Renal cortical epithelial cell (primary cell): ENCODE data around the gene DNAH17. TPM values are rescaled to one million over a fixed set of nuclear protein-coding genes. Genes with fewer than 3 reads are reported as not detected.

Experiments
- DNase-seq: peaks from one replicate; pipeline ENCODE4 v3.0.0-alpha.2; 2011; ENCODE audit warnings: low read depth
- total RNA-seq: library from RNA; depleted of rRNA; stranded (reverse); fragments of >200 nt; gene quantifications from 2 replicates; pipeline ENCODE4 v1.2.3, GENCODE V29; 2014

The DNAH17 gene
- total RNA-seq, 1 donor from 2014 or later = 0.05 TPM

DNA sequence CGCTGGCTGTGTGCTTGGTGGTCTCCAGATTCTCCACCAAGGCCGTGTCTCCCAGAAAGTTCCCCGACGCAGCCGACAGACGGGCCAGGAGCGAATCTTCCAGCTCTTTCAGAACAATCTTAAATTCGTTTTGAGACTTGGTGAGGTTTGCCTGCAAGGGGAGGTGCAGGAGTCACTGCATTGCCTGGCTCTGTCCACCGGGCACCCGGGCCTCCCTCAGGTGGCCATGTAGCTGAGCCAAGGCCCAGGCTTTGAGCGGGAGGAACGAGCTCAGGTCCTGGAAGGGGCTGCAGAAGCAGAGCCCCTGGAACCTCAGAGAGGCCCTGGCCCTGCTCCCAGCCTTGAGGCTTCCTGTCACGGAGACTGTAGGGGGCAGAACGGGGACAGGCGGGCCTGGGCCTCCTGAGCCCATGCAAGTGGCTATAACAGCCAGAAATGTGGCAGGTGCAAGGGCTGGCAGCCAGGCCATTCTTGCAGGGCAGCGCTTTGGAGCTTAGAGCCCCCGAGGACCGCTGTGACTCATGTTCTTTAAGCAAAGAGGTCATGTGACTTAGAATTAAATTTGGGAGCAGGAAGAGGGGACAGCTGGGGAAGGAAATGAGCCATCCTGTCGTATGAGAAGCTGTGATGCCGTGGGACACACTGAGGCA, 126.4 kb downstream of the DNAH17 start:
- no peak for DNase-seq

DNA sequence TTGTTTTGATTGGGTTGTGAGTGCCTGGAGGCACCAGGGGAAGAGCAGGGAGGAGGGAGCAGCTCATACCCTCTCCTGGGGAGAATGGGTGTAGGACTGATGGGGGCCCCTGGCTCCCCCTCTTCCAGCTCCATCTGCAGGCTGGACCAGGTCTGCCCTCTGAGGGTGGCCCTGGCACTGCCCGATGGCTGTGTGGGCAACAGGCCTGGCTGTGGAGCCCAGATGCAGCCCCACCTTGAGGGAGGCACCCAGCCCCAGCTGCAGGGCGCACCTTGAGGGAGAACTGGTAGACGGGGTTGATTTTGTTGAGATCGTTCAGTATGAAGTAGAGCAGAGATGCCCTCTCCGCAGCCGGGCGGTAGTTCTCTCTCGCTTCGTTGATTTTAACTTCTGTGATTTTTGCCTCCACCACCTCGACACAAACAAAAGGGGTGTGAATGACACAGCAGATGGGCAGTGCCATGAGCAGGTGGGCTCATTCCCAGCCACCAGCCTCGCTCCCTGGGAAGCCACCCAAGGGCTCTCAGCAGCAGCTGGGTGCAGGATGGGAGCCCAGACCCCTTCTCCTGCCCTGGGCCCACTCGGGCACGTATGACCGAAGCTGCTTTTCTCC, 127.1 kb downstream of the DNAH17 start:
- no peak for DNase-seq

GRCh38 chr17:78448356-78448993, 128.7 kb downstream of the DNAH17 start:
- no peak for DNase-seq

GRCh38 chr17:78446833-78447232, 130.4 kb downstream of the DNAH17 start:
- no peak for DNase-seq

DNA sequence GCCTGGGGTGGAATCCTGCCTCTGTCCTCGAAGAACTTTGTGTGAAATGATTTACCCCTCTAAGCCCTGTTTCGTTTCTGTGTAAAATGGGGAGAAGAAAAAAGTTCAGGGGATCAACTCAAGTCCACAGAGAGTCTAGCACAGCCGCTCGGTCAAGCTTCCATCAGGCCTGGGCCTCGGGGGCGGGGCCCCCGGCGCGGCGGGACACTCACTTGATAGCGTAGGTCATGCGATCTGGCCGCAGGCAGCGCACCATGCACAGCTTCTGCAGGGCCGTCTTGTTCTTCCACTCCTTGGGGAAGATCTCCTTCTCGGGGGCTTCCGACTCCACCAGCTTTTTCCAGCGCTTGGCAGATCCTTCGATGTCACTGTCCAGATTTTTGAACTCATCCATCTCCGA, 132.8 kb downstream of the DNAH17 start:
- no peak for DNase-seq

DNA sequence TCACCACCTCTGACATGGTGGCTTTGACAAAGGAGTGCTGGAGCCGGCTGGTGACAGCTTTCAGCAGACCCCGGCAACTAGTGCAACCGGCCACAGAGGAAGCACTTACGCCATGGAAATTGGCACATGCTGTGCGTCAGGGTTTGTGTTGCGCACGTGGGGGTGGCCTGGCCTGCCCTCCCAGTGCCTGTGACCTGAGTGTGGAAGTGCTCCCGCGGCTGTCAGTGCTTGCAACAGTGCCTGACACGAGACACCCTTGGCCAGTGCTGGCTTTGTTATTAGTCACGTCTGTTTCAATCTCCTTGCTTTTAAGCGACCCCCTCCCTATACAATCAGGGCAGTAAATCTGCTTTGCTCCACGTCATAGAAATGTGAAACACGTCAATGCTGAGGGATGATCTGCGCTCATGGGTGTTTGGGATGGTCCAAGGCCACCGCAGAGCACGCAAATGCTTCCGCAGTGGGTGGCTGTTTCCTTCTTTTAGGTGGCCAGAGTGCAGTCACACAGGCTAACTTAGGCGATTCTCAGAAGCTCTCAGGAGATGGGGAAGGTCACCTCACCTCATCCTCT, 134.5 kb downstream of the DNAH17 start:
- DNase-seq = no peak

DNA sequence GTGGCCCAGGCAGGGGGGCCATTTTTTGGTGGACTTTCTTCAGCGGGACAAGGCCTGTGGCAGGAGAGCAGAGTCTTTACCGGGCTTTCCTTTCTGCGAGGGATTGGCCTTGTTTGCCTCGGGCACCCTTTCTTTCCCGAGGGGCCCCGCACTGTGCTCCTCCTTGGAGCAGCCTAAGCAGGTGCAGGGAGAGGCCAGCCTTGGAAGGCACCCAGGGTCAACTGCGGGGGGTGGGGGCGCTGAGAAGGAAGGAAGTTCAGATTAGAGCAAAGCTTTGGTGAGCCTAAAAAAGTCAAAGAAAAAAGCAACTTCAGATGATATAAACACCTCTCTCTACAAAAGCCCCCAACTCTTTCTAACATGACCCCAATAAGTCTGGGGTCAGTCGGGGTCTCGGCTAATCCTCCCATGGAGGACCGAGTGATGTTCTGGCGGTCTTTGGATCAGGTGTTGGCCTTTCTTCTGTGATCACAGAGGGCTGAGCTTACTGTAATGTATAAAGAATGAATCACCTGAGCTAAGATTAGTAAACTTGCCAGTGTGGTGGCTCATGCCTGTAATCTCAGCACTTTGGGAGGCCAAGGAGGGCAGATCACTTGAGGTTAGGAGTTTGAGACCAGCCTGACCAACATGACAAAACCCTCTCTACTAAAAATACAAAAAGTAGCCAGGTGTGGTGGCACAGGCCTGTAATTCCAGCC, 135.8 kb downstream of the DNAH17 start:
- no peak for DNase-seq

DNA sequence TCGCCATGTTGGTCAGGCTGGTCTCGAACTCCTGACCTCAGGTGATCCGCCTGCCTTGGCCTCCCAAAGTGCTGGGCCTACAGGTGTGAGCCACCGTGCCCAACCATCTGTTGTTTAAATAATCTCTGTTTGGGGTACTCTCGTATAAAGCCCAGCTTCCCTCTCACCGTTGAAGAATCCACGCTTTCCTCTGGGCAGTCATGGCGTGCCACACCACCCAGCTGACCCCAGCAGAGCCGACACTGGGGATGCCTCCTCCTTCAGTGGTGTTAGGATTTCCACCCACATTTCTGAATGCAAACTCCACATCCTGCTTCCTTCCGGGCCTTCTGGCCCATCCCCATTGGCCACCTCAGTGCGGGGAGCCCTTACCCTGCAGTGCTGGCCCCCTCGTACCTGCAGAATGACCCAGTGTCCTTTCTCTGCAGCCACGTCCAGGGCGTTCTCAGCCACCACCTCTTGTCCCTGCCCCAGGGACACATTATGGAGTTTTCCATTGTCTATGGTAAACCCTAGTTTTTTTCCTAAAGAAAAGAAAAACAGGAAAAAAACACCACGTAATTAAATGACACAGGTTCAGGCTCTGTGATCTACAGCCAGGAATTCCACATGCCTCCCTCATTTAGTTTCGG, 138.4 kb downstream of the DNAH17 start:
- no peak for DNase-seq

DNA sequence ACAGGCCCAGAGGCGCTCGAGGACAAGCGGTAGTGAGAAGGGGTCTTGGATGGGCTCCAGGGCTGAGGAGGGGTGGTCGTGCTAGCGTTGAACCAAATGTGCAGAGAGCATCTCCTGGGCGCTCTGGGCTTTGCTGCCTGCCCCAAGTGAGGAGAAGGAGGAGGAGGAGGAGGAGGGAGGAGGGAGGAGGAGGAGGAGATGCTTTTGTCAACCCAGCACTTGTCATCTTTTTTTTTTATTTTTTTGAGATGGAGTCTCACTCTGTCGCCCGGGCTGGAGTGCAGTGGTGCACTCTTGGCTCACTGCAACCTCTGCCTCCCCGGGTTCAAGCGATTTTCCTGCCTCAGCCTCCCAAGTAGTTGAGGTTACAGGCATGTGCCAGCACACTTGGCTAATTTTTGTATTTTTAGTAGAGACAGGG, 138.9 kb downstream of the DNAH17 start:
- DNase-seq = no peak

DNA sequence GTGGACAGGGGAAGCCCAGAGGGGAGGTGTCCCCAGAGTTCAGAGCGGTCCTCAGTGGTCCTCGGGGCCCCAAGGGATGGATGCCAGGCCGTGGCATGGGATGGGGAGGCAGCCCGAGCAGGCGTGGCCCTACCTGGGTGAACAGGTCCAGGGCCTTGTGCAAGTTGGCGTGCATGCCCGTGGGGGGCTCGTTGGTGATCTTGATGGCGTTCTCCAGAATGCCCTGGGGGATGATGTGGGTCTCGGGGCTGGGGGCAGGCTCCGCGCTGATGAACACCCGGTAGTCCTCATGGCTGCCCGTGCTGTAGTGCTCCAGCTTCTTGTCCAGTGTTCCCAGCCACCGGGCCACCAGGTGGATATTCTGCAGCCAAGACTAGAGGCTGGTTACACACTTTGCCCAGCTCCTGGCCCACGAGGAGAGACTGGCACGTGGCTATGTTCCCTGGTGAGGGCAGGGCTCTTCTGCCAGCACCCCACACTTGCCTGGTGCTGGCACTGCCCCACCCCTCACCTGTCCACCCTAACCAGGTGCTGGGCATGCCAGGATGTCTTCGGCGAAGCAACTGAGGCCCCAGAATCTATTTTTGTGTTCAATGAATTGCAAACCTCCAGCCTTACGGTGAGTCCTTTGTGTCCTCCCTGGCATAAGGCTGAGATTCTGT, 139.6 kb downstream of the DNAH17 start:
- DNase-seq = no peak

DNA sequence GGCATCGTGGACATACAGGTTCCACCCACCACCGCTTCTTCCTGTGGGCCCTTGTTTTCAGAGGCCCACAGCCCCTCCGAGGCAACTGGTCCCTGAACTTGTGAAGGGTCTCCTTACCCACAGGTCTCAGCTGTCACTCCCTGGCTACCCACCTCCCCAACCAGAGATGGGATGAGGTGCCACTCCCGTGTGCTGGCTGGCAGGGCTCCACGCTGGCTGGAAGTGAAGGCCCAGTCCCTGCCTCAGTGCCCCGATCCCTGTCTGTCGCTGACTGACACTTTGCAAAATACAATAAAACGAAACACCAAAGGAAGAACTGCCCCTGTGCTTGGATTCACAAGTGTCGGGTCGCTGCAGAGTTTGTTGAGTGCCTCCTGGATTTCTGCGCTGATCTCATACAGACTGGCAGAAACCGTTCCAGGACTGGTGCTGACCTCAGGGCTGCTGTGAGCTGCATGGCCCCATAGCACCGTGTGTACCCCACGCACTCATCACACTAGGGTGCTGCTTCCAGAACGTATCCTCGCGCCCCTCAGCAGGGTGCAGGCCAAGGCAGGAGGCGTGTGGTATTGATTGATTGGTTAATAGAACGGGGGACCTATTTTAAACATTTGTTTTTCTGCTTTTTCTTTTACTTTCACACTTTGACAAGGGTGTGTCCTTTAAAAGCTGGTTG, 141.7 kb downstream of the DNAH17 start:
- DNase-seq = no peak

- no peak for DNase-seq
Observed at GRCh38 chr17:78434455-78435329, 142.5 kb downstream of the DNAH17 start.

DNA sequence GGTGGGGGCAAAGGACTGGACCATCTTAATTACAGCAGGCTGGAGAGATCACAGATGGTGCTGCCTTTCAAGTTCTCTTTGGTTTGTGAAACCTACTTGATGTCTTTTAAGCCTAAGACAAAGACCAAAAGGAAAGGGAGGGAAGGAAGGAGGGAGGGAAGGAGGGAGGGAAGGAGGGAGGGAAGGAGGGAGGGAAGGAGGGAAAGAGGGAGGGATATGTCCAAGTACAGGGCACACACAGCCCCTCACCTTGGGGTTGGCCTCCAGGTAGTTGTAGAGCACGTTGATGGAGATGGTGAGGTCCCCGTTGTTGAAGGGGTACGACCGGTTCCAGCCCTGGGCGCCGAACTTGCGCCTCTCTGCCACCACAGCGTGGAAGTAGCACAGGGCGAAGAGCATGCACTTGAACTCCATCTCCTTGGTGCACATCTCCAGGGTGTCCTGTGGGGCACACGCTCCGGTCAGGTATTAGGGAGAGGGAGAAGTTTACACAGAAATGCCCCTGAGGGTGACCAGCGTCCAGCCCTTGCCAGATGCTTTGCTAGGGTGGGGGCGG, 143.3 kb downstream of the DNAH17 start:
- DNase-seq = no peak

DNA sequence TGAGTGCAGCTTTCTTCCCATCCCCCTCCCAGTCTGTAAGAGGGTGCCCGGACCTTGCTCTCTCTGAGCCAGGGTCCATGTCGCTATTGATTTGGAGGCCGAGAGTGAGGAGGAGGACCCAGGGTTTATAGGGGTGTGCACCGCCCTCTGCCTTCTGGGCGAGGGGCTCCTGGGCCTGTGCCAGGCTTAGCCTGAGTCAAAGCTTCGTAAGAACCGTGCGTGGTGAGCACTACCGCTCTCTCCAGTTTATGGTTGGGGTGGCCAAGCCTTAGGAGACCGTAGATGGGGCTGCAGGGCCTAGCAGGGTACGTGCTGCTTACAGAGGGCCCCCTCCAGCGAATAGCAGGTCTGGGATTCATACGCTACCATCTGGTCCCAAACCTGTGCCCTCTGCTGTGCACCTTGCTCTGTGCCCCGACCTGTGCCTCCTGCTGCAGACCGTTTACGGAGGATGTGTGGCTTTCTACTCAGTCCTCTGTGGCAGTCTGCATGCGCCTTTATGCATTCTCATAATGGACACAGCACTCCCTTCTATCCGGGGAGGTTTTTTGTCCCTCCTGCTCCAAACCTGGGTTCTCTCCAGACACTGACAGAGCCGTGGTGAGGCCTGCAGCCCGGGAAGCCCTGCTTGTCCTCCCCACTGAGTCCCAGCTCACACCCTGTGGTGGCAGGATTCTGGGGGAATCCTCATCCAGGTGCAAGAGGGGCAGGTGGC, 144.0 kb downstream of the DNAH17 start:
- DNase-seq = no peak

DNA sequence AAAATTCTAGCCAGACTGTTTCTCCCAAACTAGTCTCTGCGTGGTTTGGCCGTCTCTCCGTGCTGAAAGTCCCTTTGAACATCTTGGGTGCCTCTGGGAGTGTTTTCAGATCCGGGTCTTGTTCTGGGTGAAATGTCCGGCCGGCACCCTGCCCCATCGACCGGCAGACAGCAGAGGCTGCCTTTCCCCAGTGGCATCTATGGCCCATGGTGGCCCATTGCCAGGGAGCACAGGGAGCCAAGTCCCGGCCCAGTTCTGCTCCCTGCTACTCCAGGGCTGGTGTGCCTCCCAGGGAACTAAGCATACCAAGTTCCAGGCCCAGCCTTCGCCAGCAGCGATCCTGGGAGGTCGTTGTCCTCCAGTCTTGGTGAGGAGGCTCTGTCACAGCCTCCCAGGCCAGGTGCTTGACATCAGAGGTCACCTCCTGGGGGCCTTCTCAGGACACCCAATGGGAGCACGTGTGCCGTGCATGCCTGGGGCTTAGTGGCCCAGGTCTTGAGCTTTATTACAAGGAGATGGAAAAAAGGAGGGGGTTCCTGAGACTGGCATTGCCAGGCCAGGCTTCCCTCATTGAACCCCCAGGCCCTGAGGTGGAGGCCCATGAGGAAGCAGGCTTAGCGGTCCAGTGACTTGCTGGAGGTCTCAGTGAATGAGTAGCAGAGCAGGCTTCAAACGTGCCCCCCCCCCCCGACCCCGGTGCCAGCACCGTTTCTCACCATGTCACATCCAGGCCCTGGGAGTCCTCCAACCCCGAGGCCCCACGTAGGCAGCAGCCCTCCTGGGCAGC, 144.8 kb downstream of the DNAH17 start:
- no peak for DNase-seq

DNA sequence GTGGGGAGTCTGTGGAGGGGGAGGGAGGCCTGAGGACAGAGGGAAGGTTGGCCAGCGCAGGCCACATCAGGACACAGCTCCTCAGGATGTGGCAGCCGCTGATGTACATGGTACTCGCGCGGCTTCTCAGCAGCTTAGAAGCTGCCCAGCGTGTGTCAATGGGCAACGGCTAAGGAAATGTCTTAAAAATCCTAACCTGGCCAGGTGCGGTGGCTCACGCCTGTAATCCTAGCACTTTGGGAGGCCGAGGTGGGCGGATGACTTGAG, 145.6 kb downstream of the DNAH17 start:
- DNase-seq = no peak

GRCh38 chr17:78430892-78431691, 146.1 kb downstream of the DNAH17 start:
- DNase-seq = no peak
